Activated CD4-positive, alpha-beta T cell treated with anti-CD3 and anti-CD28 coated beads, Interleukin-2, amount 10 ng/mL, durations not matched to agents 7 days and 5 days (primary cell): ENCODE results near the gene ACYP2. TPM values are rescaled to one million over a fixed set of nuclear protein-coding genes. Genes with fewer than 3 reads are reported as not detected.
A peak's percentile ranks its signal among the peaks of the same experiment; 100 is the strongest.
"Not testable (repeated sequence)": the region's sequence is repeated elsewhere in the genome, so short reads cannot be mapped to it uniquely, and the experiment has no call there.

Experiments
- CTCF ChIA-PET: fragments of 350-600 bp; sonication (Branson Sonifier 250); formaldehyde crosslinking; loops from one replicate; lab custom pipeline; 2021; ENCODE audit warnings: antibody characterized with exemption; lab: Charles Lee
- POLR2A ChIA-PET: fragments of 350-600 bp; sonication (Branson Sonifier 250); formaldehyde crosslinking; loops from one replicate; lab custom pipeline; 2021; ENCODE audit warnings: antibody characterized with exemption; lab: Charles Lee
- DNase-seq: peaks from one replicate; pipeline ENCODE4 v3.0.0-alpha.2; 2020
- H3K27ac Mint-ChIP-seq: one replicate; pipeline ENCODE4 v1.8.0; 2021; ENCODE audit warnings: mild to moderate bottlenecking, moderate library complexity, mixed read lengths
- H3K27me3 Mint-ChIP-seq: one replicate; pipeline ENCODE4 v1.8.0; 2021; ENCODE audit warnings: mixed read lengths
- H3K36me3 Mint-ChIP-seq: one replicate; pipeline ENCODE4 v1.8.0; 2021; ENCODE audit warnings: low read depth, mixed read lengths
- H3K4me1 Mint-ChIP-seq: one replicate; pipeline ENCODE4 v1.8.0; 2021; ENCODE audit warnings: mixed read lengths
- H3K4me3 Mint-ChIP-seq: one replicate; pipeline ENCODE4 v1.8.0; 2021; ENCODE audit warnings: mild to moderate bottlenecking, moderate library complexity, mixed read lengths
- H3K9me3 Mint-ChIP-seq: one replicate; pipeline ENCODE4 v1.8.0; 2021; ENCODE audit warnings: mixed read lengths
- total RNA-seq, 2 experiments: library from RNA; stranded (reverse); gene quantifications; one replicate each; pipeline ENCODE4 v1.2.3, GENCODE V29; 2021

ACYP2 gene
- total RNA-seq, 2 experiments from 2014 or later, result 12.9 to 13.1 TPM

DNA sequence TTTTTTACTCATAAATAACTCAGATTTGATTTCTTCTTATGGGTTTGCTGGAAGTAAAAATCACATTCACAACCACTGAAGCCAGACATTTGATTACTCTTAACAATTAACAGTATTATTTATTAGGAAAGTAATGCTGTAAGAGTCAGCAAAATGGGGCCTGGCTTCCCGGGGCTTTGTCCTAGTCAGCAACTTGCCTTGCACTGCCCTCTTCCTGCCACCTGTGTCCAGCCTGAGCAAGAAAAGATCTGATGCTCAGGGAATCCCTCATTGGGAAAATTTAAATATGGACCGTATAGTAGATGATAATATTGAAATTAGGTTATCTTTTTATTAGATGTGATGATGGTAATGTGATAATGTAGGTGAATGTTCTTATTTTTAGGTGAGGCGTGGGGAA, 30.8 kb upstream of the ACYP2 start:
- H3K4me1 Mint-ChIP-seq, result peaks cover 5% of the 10 kb centered on the region
- no peaks in the 10 kb centered on the region for H3K36me3 Mint-ChIP-seq
- POLR2A ChIA-PET, result no interaction called here
- no peak overlapping the region for H3K4me3 Mint-ChIP-seq
- CTCF ChIA-PET, result no interaction called here
- no peaks in the 10 kb centered on the region for H3K27me3 Mint-ChIP-seq
- no peak overlapping the region for H3K27ac Mint-ChIP-seq
- no peak for DNase-seq
- no peaks in the 10 kb centered on the region for H3K9me3 Mint-ChIP-seq

GRCh38 chr2:54085069-54085468, 30.3 kb upstream of the ACYP2 start:
- H3K27me3 Mint-ChIP-seq, result no peaks in the 10 kb centered on the region
- ChIA-PET POLR2A (no interaction called here), CTCF (no interaction called here)
- H3K4me1 Mint-ChIP-seq, result peaks cover 5% of the 10 kb centered on the region
- no peak for DNase-seq
- H3K4me3 Mint-ChIP-seq, result no peak overlapping the region
- H3K27ac Mint-ChIP-seq, result no peak overlapping the region
- H3K9me3 Mint-ChIP-seq, result no peaks in the 10 kb centered on the region
- H3K36me3 Mint-ChIP-seq, result no peaks in the 10 kb centered on the region

DNA sequence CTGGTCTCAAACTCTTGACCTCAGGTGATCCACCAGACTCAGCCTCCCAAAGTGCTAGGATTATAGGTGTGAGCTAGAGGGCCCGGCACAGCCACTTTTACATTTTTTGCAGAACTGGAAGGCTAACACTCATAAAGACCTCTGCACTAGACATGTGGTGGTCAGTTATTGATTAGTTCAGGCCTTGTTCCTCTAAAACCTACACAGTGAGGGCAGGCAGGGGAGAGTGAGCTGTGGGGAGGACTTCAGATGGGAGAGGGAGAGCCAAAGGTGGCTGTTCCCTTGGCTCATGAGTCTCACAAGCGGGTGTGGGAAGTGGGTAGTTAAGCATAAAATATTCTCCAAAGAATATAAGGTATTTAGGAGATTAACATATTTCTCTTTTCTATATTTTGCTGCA, 29.3 kb upstream of the ACYP2 start:
- Mint-ChIP-seq H3K9me3 (no peaks in the 10 kb centered on the region), H3K27me3 (no peaks in the 10 kb centered on the region), H3K36me3 (no peaks in the 10 kb centered on the region), H3K4me1 (peaks cover 5% of the 10 kb centered on the region), H3K27ac (no peak overlapping the region), H3K4me3 (no peak overlapping the region)
- ChIA-PET POLR2A (no interaction called here), CTCF (no interaction called here)
- no peak for DNase-seq

DNA sequence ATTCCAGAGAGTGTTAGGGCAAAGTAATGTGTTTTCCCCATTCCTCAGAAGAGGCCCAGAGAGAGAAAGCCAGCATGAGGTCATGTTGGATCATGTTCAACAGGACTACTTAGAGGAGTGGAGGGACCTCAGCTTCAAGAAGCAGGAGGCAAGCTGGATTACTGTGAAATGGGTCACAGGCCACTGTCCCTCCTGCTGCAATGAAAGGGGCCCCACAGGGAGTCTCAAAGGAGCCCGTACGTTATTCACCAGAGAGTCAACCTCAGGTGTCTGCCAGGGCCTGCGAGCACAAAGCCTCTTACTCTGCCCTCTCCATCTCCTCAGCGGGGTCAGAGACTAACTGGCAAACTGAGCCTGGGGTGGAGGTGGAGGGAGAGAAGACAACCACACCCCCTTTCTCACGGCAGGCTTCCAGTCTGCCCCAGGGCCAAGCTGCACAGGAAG, 27.2 kb upstream of the ACYP2 start:
- POLR2A ChIA-PET, result no interaction called here
- Mint-ChIP-seq H3K36me3 (no peaks in the 10 kb centered on the region), H3K4me3 (no peak overlapping the region), H3K9me3 (no peaks in the 10 kb centered on the region), H3K27ac (no peak overlapping the region), H3K27me3 (no peaks in the 10 kb centered on the region), H3K4me1 (peaks cover 16% of the 10 kb centered on the region)
- CTCF ChIA-PET, result interaction anchor here (0.5 to 1.1 kb wide), 2 partner anchors 9 to 130 kb away, joined by 3 to 4 read pairs; no protein-coding TSS in a partner anchor
- no peak for DNase-seq

DNA sequence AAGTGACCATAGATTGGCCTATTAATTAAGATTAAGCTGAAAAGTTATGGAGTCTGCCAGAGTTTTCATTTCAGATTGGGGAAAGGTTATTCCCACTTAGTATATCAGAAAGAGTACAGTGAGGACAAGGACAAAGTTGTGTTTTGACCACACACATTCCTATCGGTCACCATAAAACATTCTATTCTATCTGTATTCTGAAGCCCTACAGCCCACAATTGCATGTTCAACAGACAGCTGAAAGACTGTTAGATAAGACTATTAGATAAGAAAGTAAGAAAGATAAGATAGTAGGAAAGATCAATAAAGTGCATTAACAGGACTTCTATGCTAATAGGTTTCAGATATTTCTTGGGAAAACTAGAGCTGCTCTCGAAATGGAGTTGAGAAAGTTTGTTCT, 26.7 kb upstream of the ACYP2 start:
- no peaks in the 10 kb centered on the region for H3K27me3 Mint-ChIP-seq
- no peaks in the 10 kb centered on the region for H3K36me3 Mint-ChIP-seq
- H3K9me3 Mint-ChIP-seq, result no peaks in the 10 kb centered on the region
- H3K27ac Mint-ChIP-seq, result no peak overlapping the region
- H3K4me1 Mint-ChIP-seq, result peaks cover 18% of the 10 kb centered on the region
- DNase-seq, result no peak
- H3K4me3 Mint-ChIP-seq, result no peak overlapping the region
- POLR2A ChIA-PET, result interaction anchor here (0.6 kb wide), 1 partner anchor 248 kb away, joined by 3 read pairs; no protein-coding TSS in a partner anchor
- CTCF ChIA-PET, result interaction anchor here (0.5 to 1.1 kb wide), 3 partner anchors 8 to 265 kb away, joined by 3 to 6 read pairs (median 4); no protein-coding TSS in a partner anchor

DNA sequence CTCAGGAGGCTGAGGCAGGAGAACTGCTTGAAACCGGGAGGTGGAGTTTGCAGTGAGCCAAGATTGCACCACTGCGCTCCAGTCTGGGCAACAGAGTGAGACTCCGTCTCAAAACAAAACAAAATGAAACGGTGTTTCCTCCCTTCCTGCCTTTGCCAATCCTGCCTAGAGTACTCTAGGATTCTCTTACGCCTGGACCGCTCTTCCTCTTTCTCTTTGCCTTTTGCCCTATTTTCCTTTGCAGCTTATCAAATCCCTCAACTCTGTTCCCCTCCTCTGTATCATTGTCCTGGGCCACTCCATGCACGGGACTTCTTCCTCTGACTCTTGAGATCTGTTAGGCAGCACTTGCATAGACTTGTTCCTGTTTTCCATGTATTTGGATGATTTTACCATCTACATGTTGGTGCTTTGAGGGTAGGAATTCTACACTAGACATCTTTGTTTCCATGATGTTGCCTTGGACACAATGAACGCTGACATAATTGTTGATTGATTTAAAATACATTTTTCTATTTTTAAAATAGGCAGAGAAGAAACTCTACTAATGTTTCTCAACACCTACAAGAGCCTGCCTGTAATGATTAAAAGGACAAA, 24.8 kb upstream of the ACYP2 start:
- no peaks in the 10 kb centered on the region for H3K27me3 Mint-ChIP-seq
- peaks cover 1% of the 10 kb centered on the region for H3K36me3 Mint-ChIP-seq

GRCh38 chr2:54092940-54093339, 22.5 kb upstream of the ACYP2 start:
- Mint-ChIP-seq H3K36me3 (peaks cover 4% of the 10 kb centered on the region), H3K27ac (peak overlapping the region; percentile 37), H3K4me3 (no peak overlapping the region), H3K4me1 (peaks cover 21% of the 10 kb centered on the region), H3K9me3 (peaks cover 6% of the 10 kb centered on the region), H3K27me3 (no peaks in the 10 kb centered on the region)
- POLR2A ChIA-PET, result no interaction called here
- CTCF ChIA-PET, result interaction anchor here (2.0 kb wide), 1 partner anchor 14 kb away, joined by 11 read pairs; no protein-coding TSS in a partner anchor
- DNase-seq, result no peak

More for the DNA sequence above, 24.8 kb upstream of the ACYP2 start:
- Mint-ChIP-seq H3K4me1 (peaks cover 21% of the 10 kb centered on the region), H3K9me3 (peaks cover 2% of the 10 kb centered on the region), H3K4me3 (no peak overlapping the region), H3K27ac (no peak overlapping the region)
- DNase-seq, result no peak
- ChIA-PET POLR2A (no interaction called here), CTCF (no interaction called here)

DNA sequence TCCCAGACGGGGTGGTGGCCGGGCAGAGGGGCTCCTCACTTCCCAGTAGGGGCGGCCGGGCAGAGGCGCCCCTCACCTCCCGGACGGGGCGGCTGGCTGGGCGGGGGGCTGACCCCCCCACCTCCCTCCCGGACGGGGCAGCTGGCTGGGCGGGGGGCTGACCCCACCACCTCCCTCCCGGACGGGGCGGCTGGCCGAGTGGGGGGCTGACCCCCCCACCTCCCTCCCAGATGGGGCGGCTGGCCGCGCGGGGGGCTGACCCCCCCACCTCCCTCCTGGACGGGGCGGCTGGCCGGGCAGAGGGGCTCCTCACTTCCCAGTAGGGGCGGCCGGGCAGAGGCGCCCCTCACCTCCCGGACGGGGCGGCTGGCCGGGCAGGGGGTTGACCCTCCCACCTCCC, 20.0 kb upstream of the ACYP2 start:
- H3K27me3 Mint-ChIP-seq, POLR2A ChIA-PET, H3K9me3 Mint-ChIP-seq, H3K4me3 Mint-ChIP-seq, H3K36me3 Mint-ChIP-seq, CTCF ChIA-PET, DNase-seq, H3K27ac Mint-ChIP-seq: not testable (repeated sequence)
- H3K4me1 Mint-ChIP-seq, result peaks cover 21% of the 10 kb centered on the region

DNA sequence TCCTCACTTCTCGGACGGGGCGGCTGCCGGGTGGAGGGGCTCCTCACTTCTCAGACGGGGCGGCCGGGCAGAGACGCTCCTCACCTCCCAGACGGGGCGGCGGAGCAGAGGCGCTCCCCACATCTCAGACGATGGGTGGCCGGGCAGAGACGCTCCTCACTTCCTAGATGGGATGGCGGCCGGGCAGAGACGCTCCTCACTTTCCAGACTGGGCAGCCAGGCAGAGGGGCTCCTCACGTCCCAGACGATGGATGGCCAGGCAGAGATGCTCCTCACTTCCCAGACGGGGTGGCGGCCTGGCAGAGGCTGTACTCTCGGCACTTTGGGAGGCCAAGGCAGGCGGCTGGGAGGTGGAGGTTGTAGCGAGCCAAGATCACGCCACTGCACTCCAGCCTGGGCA, 19.3 kb upstream of the ACYP2 start:
- H3K9me3 Mint-ChIP-seq, H3K27me3 Mint-ChIP-seq, POLR2A ChIA-PET, H3K4me3 Mint-ChIP-seq, CTCF ChIA-PET, DNase-seq, H3K36me3 Mint-ChIP-seq, H3K27ac Mint-ChIP-seq: not testable (repeated sequence)
- peaks cover 21% of the 10 kb centered on the region for H3K4me1 Mint-ChIP-seq

DNA sequence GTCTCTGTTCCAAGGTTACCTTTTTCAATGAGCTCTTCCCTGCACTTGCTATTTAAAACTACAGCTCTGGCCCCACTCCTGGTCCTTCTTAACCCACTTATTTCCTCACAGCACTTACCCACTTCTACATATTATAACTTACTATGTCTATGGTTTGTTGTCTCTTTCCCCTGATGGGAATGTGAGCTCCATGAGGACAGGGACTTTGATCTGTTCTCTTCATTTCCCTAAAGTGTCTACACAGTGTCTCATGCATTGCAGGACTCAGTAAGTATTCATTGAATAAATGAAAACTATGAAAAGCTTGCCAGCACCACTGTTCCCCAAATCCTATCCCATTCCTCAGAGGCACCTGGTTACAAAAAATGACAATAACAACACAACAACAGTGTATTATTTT, 18.3 kb upstream of the ACYP2 start:
- DNase-seq, result no peak
- POLR2A ChIA-PET, result no interaction called here
- Mint-ChIP-seq H3K9me3 (peaks cover 6% of the 10 kb centered on the region), H3K36me3 (peaks cover 4% of the 10 kb centered on the region), H3K27ac (no peak overlapping the region), H3K27me3 (no peaks in the 10 kb centered on the region), H3K4me3 (no peak overlapping the region), H3K4me1 (peaks cover 17% of the 10 kb centered on the region)
- CTCF ChIA-PET, result interaction anchor here (1.0 kb wide), 1 partner anchor 9 kb away, joined by 4 read pairs; no protein-coding TSS in a partner anchor

DNA sequence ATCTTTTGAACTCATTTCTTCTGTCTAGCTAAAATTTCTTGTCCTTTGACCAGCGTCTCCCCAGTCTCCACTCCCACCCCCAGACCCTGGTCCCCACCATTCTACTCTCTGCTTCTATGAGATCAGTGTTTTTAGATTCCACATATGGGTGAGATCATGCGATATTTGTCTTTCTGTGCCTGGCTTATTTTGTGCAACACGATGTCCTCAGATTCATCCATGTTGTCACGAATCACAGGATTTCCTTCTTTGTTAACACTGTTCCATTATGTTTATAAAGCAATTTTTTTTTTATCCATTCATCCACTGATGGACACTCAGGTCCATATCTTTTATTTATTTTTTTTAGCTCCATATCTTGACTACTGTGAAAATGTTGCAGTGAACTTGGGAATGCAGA, 16.0 kb upstream of the ACYP2 start:
- Mint-ChIP-seq H3K4me3 (no peak overlapping the region), H3K9me3 (peaks cover 4% of the 10 kb centered on the region), H3K4me1 (peaks cover 6% of the 10 kb centered on the region), H3K27ac (no peak overlapping the region), H3K36me3 (peaks cover 3% of the 10 kb centered on the region), H3K27me3 (no peaks in the 10 kb centered on the region)
- ChIA-PET POLR2A (no interaction called here), CTCF (no interaction called here)
- DNase-seq, result no peak

GRCh38 chr2:54099829-54100585, 15.4 kb upstream of the ACYP2 start:
- POLR2A ChIA-PET, result no interaction called here
- CTCF ChIA-PET, result no interaction called here
- no peak for DNase-seq
- H3K4me1 Mint-ChIP-seq, result peaks cover 6% of the 10 kb centered on the region
- no peak overlapping the region for H3K27ac Mint-ChIP-seq
- peaks cover 4% of the 10 kb centered on the region for H3K9me3 Mint-ChIP-seq
- no peaks in the 10 kb centered on the region for H3K27me3 Mint-ChIP-seq
- peaks cover 3% of the 10 kb centered on the region for H3K36me3 Mint-ChIP-seq
- H3K4me3 Mint-ChIP-seq, result no peak overlapping the region

GRCh38 chr2:54100772-54101171, 14.6 kb upstream of the ACYP2 start:
- Mint-ChIP-seq H3K27ac (no peak overlapping the region), H3K27me3 (no peaks in the 10 kb centered on the region), H3K4me1 (peaks cover 6% of the 10 kb centered on the region), H3K9me3 (peaks cover 4% of the 10 kb centered on the region), H3K4me3 (no peak overlapping the region), H3K36me3 (peaks cover 3% of the 10 kb centered on the region)
- CTCF ChIA-PET, result no interaction called here
- POLR2A ChIA-PET, result no interaction called here
- no peak for DNase-seq
